Measurements from ENCODE around the gene NEK6. TPM values are rescaled to one million over a fixed set of nuclear protein-coding genes. Genes with fewer than 3 reads are reported as not detected.

Gene NEK6
- total and polyA plus RNA-seq, 11 donors, result 1.8 to 42.4 (median 6.4) TPM

GRCh38 chr9:124322618-124323432 lies 65.1 kb downstream of the NEK6 start:
- DNase-seq, result peak in 1 of 5 donors; percentile 10
- TF ChIP-seq CTCF (IDR thresholded peaks at IDR 0.05), result no peak
- TF ChIP-seq POLR2A (IDR thresholded peaks at IDR 0.05), result no peak
- Histone ChIP-seq H3K36me3 (peaks cover 0 to 76% (median 19%) of the 10 kb centered on the region in 9 donors), H3K4me3 (no peak overlapping the region), H3K9me3 (no peaks in the 10 kb centered on the region), H3K27me3 (no peaks in the 10 kb centered on the region), H3K4me1 (peaks cover 0 to 8% (median 1%) of the 10 kb centered on the region in 12 donors), H3K27ac (no peak overlapping the region)
- WGBS, 4 donors, result 88 to 90% (median 89%) methylated on average over 16 to 18 of the region's 18 CpGs
- intact Hi-C loops (cut with DNase I), result loop anchor here in 4 of 10 donors (5.0 to 10.0 kb wide), 4 partner anchors 66 to 918 kb away; partner anchors contain the start of gene NEK6 (in 1 of the 4)
- no peak for ATAC-seq

DNA sequence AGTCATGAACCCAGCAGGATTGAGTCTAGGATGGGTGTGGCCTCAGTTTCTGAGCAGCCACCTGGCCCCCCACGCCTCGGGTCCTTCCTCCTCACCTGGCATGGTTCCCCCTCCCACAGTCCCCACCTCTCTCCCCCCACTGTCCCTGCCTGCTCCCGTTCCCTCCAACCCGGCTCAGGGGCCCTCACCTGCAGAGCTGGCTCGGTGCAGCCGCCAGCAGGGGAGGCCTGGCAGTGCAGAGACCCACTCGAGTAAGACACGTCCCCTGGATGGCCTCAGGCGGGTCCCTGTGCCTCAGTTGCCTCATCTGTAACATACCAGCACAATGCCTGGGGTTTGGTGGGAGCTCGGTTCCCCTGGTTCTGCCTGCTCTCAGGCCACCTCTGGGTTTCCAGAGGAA lies 66.2 kb downstream of the NEK6 start:
- Histone ChIP-seq H3K27ac (no peak overlapping the region), H3K27me3 (no peaks in the 10 kb centered on the region), H3K36me3 (peaks cover 0 to 81% (median 26%) of the 10 kb centered on the region in 9 donors), H3K4me3 (no peak overlapping the region), H3K4me1 (peaks cover 0 to 8% (median 1%) of the 10 kb centered on the region in 12 donors), H3K9me3 (no peaks in the 10 kb centered on the region)
- intact Hi-C loops (cut with DNase I), result loop anchor here in 4 of 10 donors (5.0 to 10.0 kb wide), 4 partner anchors 67 to 919 kb away; partner anchors contain the start of gene NEK6 (in 1 of the 4)
- DNase-seq (peak in 1 of 5 donors; percentile 22), ATAC-seq (no peak)
- WGBS, 4 donors, result 90 to 92% (median 91%) methylated on average over 10 of the region's 10 CpGs
- TF ChIP-seq CTCF (IDR thresholded peaks at IDR 0.05), result no peak
- no peak for TF ChIP-seq POLR2A (IDR thresholded peaks at IDR 0.05)

GRCh38 chr9:124325816-124326215 lies 68.1 kb downstream of the NEK6 start:
- ATAC-seq (no peak), DNase-seq (peak in 1 of 5 donors; percentile 23)
- Histone ChIP-seq H3K4me1 (peaks cover 0 to 8% (median 0%) of the 10 kb centered on the region in 12 donors), H3K27ac (no peak overlapping the region), H3K4me3 (no peak overlapping the region), H3K36me3 (peaks cover 0 to 94% (median 35%) of the 10 kb centered on the region in 9 donors), H3K9me3 (no peaks in the 10 kb centered on the region), H3K27me3 (no peaks in the 10 kb centered on the region)
- intact Hi-C loops (cut with DNase I), result loop anchor here in 2 of 10 donors (10.0 kb wide), 2 partner anchors 781 to 921 kb away; no protein-coding TSS in a partner anchor
- TF ChIP-seq POLR2A (IDR thresholded peaks at IDR 0.05) (no peak), CTCF (IDR thresholded peaks at IDR 0.05) (no peak)
- WGBS, 4 donors, result 87 to 96% (median 92%) methylated on average over 3 to 6 of the region's 6 CpGs

DNA sequence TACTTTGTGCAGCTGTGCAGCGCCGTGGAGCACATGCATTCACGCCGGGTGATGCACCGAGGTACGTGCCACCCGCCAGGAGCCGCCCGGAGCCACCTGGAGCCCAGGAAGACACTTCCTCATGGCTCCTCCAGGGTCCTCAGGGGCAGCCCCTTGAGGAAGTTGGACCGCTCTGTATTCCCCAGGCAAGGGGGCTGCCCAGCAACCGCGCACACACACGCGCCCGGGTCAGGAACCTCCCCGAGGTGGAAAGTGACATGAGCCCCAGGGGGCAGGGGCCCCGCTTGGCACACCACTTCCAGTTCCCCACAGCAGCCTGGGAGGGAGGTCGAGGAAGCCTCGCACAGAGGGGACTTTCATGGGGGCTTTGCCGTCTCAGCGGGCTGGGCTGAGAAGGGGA lies 68.6 kb downstream of the NEK6 start:
- TF ChIP-seq POLR2A (IDR thresholded peaks at IDR 0.05) (no peak), CTCF (IDR thresholded peaks at IDR 0.05) (no peak)
- Histone ChIP-seq H3K4me3 (no peak overlapping the region), H3K36me3 (peaks cover 0 to 93% (median 34%) of the 10 kb centered on the region in 9 donors), H3K27me3 (no peaks in the 10 kb centered on the region), H3K27ac (no peak overlapping the region), H3K9me3 (no peaks in the 10 kb centered on the region), H3K4me1 (peaks cover 0 to 8% (median 0%) of the 10 kb centered on the region in 12 donors)
- DNase-seq (peak in 1 of 5 donors; percentile 51), ATAC-seq (no peak)
- 92 to 100% (median 95%) methylated on average over 2 to 21 of the region's 21 CpGs for WGBS, 4 donors
- intact Hi-C loops (cut with DNase I), result loop anchor here in 2 of 10 donors (10.0 kb wide), 2 partner anchors 782 to 922 kb away; no protein-coding TSS in a partner anchor
